ENCODE results near the gene ACOT9.
A peak's percentile ranks its signal among the peaks of the same experiment; 100 is the strongest.

ACOT9 gene

DNA sequence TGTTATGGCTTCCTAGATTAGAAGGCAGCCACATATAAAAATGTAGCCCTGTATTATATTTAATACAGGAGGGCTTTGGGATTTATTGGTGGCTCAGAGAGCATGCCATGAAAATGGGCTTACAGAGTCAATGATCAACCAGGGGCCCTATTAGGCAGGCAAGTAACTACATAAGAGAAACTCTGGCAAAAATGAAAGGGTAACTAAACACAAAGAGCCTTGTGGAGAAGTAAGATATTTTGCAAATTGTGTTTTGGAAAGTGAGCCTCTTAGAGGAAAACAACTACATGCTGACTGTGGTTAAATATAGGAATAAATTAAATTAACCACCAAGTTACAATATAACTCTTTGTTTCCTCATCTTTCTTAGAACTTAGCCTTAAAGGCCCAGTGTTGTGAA lies 45.4 kb upstream of the ACOT9 start:
- no peaks in the 10 kb centered on the region for H3K27me3 ChIP-seq (ENCODE audit: insufficient read depth, poor library complexity, severe bottlenecking)
- peak overlapping the region; percentile 19 for H3K27ac ChIP-seq (ENCODE audit: poor library complexity, severe bottlenecking)
- H3K9me3 ChIP-seq (ENCODE audit: severe bottlenecking) = no peaks in the 10 kb centered on the region
- no peak for TF ChIP-seq CTCF (IDR thresholded peaks at IDR 0.05; ENCODE audit: poor library complexity, severe bottlenecking)
- DNase-seq (ENCODE audit: low spot score) (no peak), ATAC-seq (ENCODE audit: low read depth) (no peak)
- H3K4me1 ChIP-seq (ENCODE audit: insufficient read depth, poor library complexity, severe bottlenecking) = peaks cover 11% of the 10 kb centered on the region
- H3K4me3 ChIP-seq (ENCODE audit: severe bottlenecking) = no peak overlapping the region
- peaks cover 29% of the 10 kb centered on the region for H3K36me3 ChIP-seq (ENCODE audit: low read depth)

- H3K4me3 ChIP-seq (ENCODE audit: severe bottlenecking) = no peak overlapping the region
- no peaks in the 10 kb centered on the region for H3K27me3 ChIP-seq (ENCODE audit: insufficient read depth, poor library complexity, severe bottlenecking)
- H3K9me3 ChIP-seq (ENCODE audit: severe bottlenecking) = no peaks in the 10 kb centered on the region
- no peak for ATAC-seq (ENCODE audit: low read depth)
- DNase-seq (ENCODE audit: low spot score) = no peak
- no peak for TF ChIP-seq CTCF (IDR thresholded peaks at IDR 0.05; ENCODE audit: poor library complexity, severe bottlenecking)
- peak overlapping the region; percentile 19 for H3K27ac ChIP-seq (ENCODE audit: poor library complexity, severe bottlenecking)
- H3K36me3 ChIP-seq (ENCODE audit: low read depth) = peaks cover 29% of the 10 kb centered on the region
- H3K4me1 ChIP-seq (ENCODE audit: insufficient read depth, poor library complexity, severe bottlenecking) = peaks cover 8% of the 10 kb centered on the region
Measured at GRCh38 chrX:23787745-23788118, 44.7 kb upstream of the ACOT9 start.

DNA sequence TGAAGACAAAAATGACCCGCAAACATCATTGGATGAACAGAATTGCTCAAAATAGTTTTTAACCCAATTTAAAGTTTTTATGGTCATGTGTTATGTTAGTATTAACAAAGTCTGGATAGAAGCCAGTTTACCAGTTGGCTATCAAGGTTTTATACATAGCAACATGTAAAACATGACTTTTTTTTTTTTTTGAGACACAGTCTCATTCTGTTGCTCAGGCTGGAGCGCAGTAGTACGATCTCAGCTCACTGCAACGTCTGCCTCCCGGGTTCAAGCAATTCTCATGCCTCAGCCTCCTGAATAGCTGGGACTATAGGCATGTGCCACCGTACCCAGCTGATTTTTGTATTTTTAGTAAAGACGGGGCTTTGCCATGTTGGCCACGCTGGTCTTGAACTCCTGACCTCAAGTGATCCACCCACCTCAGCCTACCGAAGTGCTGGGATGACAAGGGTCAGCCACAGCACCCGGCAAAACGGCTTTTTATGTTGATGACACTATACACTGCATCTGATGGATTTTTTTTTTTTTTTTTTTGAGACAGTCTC lies 43.3 kb upstream of the ACOT9 start:
- no peak overlapping the region for H3K4me3 ChIP-seq (ENCODE audit: severe bottlenecking)
- TF ChIP-seq CTCF (IDR thresholded peaks at IDR 0.05; ENCODE audit: poor library complexity, severe bottlenecking) = no peak
- DNase-seq (ENCODE audit: low spot score) (no peak), ATAC-seq (ENCODE audit: low read depth) (no peak)
- H3K9me3 ChIP-seq (ENCODE audit: severe bottlenecking) = no peaks in the 10 kb centered on the region
- no peaks in the 10 kb centered on the region for H3K27me3 ChIP-seq (ENCODE audit: insufficient read depth, poor library complexity, severe bottlenecking)
- peak overlapping the region; percentile 86 for H3K27ac ChIP-seq (ENCODE audit: poor library complexity, severe bottlenecking)
- peaks cover 29% of the 10 kb centered on the region for H3K36me3 ChIP-seq (ENCODE audit: low read depth)
- peaks cover 5% of the 10 kb centered on the region for H3K4me1 ChIP-seq (ENCODE audit: insufficient read depth, poor library complexity, severe bottlenecking)

DNA sequence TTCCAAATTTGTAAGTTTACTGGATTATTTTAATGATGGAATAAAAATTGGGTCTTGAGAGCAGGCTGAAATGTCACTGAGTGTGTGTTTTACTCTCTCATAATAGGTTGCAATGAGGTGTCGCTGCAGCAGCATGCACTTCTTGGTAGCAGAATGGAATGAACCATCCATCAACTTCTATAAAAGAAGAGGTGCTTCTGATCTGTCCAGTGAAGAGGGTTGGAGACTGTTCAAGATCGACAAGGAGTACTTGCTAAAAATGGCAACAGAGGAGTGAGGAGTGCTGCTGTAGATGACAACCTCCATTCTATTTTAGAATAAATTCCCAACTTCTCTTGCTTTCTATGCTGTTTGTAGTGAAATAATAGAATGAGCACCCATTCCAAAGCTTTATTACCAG lies 42.5 kb upstream of the ACOT9 start:
- H3K9me3 ChIP-seq (ENCODE audit: severe bottlenecking) = no peaks in the 10 kb centered on the region
- no peaks in the 10 kb centered on the region for H3K27me3 ChIP-seq (ENCODE audit: insufficient read depth, poor library complexity, severe bottlenecking)
- H3K4me1 ChIP-seq (ENCODE audit: insufficient read depth, poor library complexity, severe bottlenecking) = peaks cover 5% of the 10 kb centered on the region
- no peak for DNase-seq (ENCODE audit: low spot score)
- H3K36me3 ChIP-seq (ENCODE audit: low read depth) = peaks cover 29% of the 10 kb centered on the region
- no peak for TF ChIP-seq CTCF (IDR thresholded peaks at IDR 0.05; ENCODE audit: poor library complexity, severe bottlenecking)
- no peak for ATAC-seq (ENCODE audit: low read depth)
- H3K4me3 ChIP-seq (ENCODE audit: severe bottlenecking) = no peak overlapping the region
- peak overlapping the region; percentile 86 for H3K27ac ChIP-seq (ENCODE audit: poor library complexity, severe bottlenecking)

GRCh38 chrX:23784470-23785331 lies 41.6 kb upstream of the ACOT9 start:
- Histone ChIP-seq H3K27me3 (ENCODE audit: insufficient read depth, poor library complexity, severe bottlenecking) (no peaks in the 10 kb centered on the region), H3K9me3 (ENCODE audit: severe bottlenecking) (no peaks in the 10 kb centered on the region), H3K36me3 (ENCODE audit: low read depth) (peaks cover 29% of the 10 kb centered on the region), H3K27ac (ENCODE audit: poor library complexity, severe bottlenecking) (peak overlapping the region; percentile 86), H3K4me3 (ENCODE audit: severe bottlenecking) (peak overlapping the region; percentile 61), H3K4me1 (ENCODE audit: insufficient read depth, poor library complexity, severe bottlenecking) (peaks cover 5% of the 10 kb centered on the region)
- ATAC-seq (ENCODE audit: low read depth) (peak; percentile 20; the same call in 2 of the 3 replicates), DNase-seq (ENCODE audit: low spot score) (no peak)
- no peak for TF ChIP-seq CTCF (IDR thresholded peaks at IDR 0.05; ENCODE audit: poor library complexity, severe bottlenecking)

Measured in RWPE2 (cell line).